Cardiac muscle cell (in vitro differentiated cells and primary cell): ENCODE data around the gene PITX1. TPM values are rescaled to one million over a fixed set of nuclear protein-coding genes. Genes with fewer than 3 reads are reported as not detected.

Source experiments
- DNase-seq, 2 donors: peaks; one replicate each; pipeline versions ENCODE4 v3.0.0 to v3.0.0-alpha.2; 2010 to 2017; ENCODE audit warnings: low read depth in 1 of 2, low spot score in 1 of 2
- H3K27ac ChIP-seq: fragments of 200-600 bp; sonication (generic); 2 replicates; pipeline ENCODE4 v1.5.1; 2016
- H3K27me3 ChIP-seq: fragments of 200-600 bp; sonication (generic); 2 replicates; pipeline ENCODE4 v1.6.0; 2016; ENCODE audit warnings: control low read depth
- H3K36me3 ChIP-seq: fragments of 200-600 bp; sonication (generic); 2 replicates; pipeline ENCODE4 v1.5.1; 2016; ENCODE audit warnings: control low read depth
- H3K4me1 ChIP-seq: fragments of 200-600 bp; sonication (generic); 2 replicates; pipeline ENCODE4 v1.8.1; 2017; ENCODE audit warnings: low read depth, mild to moderate bottlenecking, mixed run types
- H3K4me3 ChIP-seq: fragments of 200-600 bp; sonication (generic); 2 replicates; pipeline ENCODE4 v1.5.1; 2016; ENCODE audit warnings: mild to moderate bottlenecking
- H3K9me3 ChIP-seq: fragments of 200-600 bp; sonication (generic); 2 replicates; pipeline ENCODE4 v1.5.1; 2017; ENCODE audit warnings: low read depth, mild to moderate bottlenecking, control low read depth
- CTCF ChIP-seq: IDR thresholded peaks from 2 replicates; pipeline ENCODE4 v1.5.1; 2012; ENCODE audit warnings: low read depth, mild to moderate bottlenecking, low read length
- polyA plus RNA-seq: library from polyadenylated mRNA; unstranded; fragments of >200 nt; fragmentation: Nextera tagmentation; extraction: Ambion mirVana; gene quantifications from 2 replicates; pipeline ENCODE4 v1.2.1, GENCODE V29; 2016
- total RNA-seq: library from RNA; depleted of rRNA; stranded (reverse); fragments of >200 nt; gene quantifications from 2 replicates; pipeline ENCODE4 v1.2.3, GENCODE V29; 2016

PITX1 gene
- total and polyA plus RNA-seq, 2 experiments from 2014 or later = 0.35 TPM; not detected in 1

- no peak overlapping the region for H3K27ac ChIP-seq
- no peak for DNase-seq
- H3K4me3 ChIP-seq = no peak overlapping the region
- no peak for TF ChIP-seq CTCF
- H3K9me3 ChIP-seq = no peaks in the 10 kb centered on the region
- H3K4me1 ChIP-seq = no peaks in the 10 kb centered on the region
- H3K27me3 ChIP-seq = peaks cover 84% of the 10 kb centered on the region
- H3K36me3 ChIP-seq = no peaks in the 10 kb centered on the region
Measured at GRCh38 chr5:135069895-135070657, 36.0 kb upstream of the PITX1 start.

DNA sequence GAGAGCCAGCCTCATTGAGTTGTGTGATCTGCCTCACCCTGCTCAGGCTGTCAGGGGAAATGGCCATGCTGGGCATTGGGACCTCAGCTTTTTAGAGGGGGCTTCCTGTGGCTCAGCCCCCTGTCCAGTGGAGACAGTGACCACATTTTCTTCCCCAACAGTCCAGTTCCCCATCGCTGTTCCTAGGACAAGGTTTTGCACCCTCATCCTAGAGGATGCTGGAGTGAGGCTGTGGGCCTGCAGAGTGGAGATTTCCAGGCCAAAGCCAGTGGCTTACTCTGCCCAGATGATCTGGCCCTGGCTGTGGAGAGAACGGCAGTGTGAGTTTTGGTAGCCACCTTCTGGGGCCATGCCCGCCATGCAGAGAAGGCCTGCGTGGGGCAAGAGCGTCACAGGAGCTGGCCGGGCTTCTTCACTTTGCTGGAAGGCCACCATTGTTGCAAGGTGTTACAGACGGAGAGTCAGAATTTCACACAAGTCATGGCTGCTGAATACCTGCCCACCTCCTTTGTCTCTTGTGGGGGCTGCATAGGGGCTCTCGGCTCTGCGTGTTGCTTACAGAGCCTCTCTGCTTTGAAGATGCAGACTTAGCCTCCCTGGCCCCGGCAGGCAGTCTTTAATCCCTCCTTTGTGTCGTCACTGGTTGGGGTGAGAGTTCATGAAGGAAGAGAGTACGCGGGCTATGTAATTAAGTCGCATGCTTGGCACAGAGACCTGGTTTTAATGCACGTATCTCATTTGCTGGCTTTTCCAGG, 35.2 kb upstream of the PITX1 start:
- H3K9me3 ChIP-seq = no peaks in the 10 kb centered on the region
- H3K4me3 ChIP-seq = no peak overlapping the region
- H3K4me1 ChIP-seq = no peaks in the 10 kb centered on the region
- no peaks in the 10 kb centered on the region for H3K36me3 ChIP-seq
- peaks cover 85% of the 10 kb centered on the region for H3K27me3 ChIP-seq
- DNase-seq = no peak
- no peak overlapping the region for H3K27ac ChIP-seq
- TF ChIP-seq CTCF = no peak

DNA sequence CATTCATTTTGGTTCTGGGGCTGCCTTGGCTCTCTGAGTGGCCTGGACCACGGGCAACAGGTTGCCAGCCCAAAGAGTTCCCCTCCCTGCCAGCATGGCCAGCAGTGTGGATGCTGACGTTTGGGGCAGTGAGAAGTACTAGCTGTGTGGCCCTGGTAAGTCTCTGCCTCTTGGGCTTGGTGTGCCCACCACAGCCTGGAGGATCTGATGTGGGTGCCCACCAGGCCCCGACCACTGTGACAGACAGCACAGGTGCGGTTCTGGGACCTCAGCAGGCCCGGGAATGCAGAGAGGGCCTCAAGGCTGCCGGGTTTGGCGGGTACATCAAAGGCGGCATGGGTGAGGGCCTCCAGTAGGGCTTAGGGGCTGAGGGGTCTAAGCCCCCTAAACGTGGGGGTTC, 33.6 kb upstream of the PITX1 start:
- no peaks in the 10 kb centered on the region for H3K36me3 ChIP-seq
- H3K9me3 ChIP-seq = no peaks in the 10 kb centered on the region
- H3K4me1 ChIP-seq = no peaks in the 10 kb centered on the region
- no peak overlapping the region for H3K27ac ChIP-seq
- no peak overlapping the region for H3K4me3 ChIP-seq
- H3K27me3 ChIP-seq = peaks cover 85% of the 10 kb centered on the region
- no peak for TF ChIP-seq CTCF
- DNase-seq = no peak

- no peak for DNase-seq
- Histone ChIP-seq H3K4me3 (no peak overlapping the region), H3K4me1 (no peaks in the 10 kb centered on the region), H3K27me3 (peaks cover 78% of the 10 kb centered on the region), H3K36me3 (no peaks in the 10 kb centered on the region), H3K27ac (no peak overlapping the region), H3K9me3 (no peaks in the 10 kb centered on the region)
- TF ChIP-seq CTCF = no peak
Measured at GRCh38 chr5:135066781-135067180, 32.8 kb upstream of the PITX1 start.

GRCh38 chr5:135065306-135066265, 31.6 kb upstream of the PITX1 start:
- Histone ChIP-seq H3K4me3 (no peak overlapping the region), H3K27ac (no peak overlapping the region), H3K4me1 (no peaks in the 10 kb centered on the region), H3K36me3 (no peaks in the 10 kb centered on the region), H3K9me3 (no peaks in the 10 kb centered on the region), H3K27me3 (peaks cover 71% of the 10 kb centered on the region)
- DNase-seq = no peak
- no peak for TF ChIP-seq CTCF
